Brain pericyte (primary cell): ENCODE data around the gene MXD4.
"Not testable (repeated sequence)": the region's sequence is repeated elsewhere in the genome, so short reads cannot be mapped to it uniquely, and the experiment has no call there.

Experiments
- DNase-seq: peaks from one replicate; pipeline ENCODE4 v3.0.0-alpha.2; 2012; ENCODE audit warnings: low read depth, low spot score

Gene MXD4

DNA sequence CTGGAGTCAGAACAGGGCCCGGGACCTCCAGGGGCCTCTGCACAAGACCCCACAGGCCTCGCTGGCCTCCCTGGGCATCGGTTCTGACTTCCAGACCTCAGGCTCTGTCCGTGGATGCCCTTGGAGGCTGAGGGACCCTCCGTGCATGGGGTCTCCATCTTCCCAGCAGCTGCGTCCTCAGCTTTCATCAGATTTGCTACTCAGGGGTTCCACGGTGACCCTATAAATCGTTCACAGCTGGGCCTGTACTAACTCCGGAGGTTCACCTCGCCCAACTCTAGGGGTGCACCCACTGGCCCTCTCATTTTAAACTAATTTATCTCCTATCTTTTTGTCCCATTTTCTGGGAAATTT lies 13.1 kb upstream of the MXD4 start:
- DNase-seq: not testable (repeated sequence)

GRCh38 chr4:2274320-2275043 lies 12.6 kb upstream of the MXD4 start:
- no peak for DNase-seq

DNA sequence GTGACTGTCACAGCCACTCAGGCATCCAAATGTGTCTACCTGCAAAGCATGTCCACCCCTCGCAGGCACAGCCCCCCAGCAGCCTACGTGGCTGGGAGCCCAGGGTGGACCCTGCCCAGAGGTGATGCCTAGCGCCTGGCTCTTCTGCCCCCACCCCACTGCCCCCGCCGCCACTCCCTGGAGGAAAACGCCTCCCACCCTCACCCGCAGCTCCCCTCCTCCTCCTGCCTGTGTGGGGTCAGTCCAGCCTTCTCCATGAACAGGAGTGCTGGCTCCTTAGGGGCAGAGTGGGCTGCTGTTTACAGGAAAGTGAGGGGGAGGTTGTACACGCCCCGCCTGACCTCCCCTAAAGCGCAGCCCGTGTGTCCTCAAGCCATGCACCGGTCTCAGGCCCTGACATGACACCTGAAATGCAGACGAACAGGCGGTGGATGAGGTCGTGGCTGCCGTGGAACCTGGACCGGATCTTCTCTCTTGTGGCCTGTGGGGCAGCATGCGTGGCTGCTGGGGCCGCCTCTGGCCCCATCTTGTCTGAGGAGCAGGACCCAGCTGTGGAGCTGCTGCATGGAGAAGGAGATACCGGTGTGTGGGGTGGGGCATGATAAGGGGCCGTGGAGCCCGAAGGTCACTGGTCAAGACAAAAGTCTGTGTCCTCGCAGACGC lies 11.9 kb upstream of the MXD4 start:
- no peak for DNase-seq

GRCh38 chr4:2273221-2273620 lies 11.3 kb upstream of the MXD4 start:
- no peak for DNase-seq

GRCh38 chr4:2272828-2273120 lies 10.9 kb upstream of the MXD4 start:
- DNase-seq: no peak

- no peak for DNase-seq
Measured at GRCh38 chr4:2272026-2272827, 10.3 kb upstream of the MXD4 start.

DNA sequence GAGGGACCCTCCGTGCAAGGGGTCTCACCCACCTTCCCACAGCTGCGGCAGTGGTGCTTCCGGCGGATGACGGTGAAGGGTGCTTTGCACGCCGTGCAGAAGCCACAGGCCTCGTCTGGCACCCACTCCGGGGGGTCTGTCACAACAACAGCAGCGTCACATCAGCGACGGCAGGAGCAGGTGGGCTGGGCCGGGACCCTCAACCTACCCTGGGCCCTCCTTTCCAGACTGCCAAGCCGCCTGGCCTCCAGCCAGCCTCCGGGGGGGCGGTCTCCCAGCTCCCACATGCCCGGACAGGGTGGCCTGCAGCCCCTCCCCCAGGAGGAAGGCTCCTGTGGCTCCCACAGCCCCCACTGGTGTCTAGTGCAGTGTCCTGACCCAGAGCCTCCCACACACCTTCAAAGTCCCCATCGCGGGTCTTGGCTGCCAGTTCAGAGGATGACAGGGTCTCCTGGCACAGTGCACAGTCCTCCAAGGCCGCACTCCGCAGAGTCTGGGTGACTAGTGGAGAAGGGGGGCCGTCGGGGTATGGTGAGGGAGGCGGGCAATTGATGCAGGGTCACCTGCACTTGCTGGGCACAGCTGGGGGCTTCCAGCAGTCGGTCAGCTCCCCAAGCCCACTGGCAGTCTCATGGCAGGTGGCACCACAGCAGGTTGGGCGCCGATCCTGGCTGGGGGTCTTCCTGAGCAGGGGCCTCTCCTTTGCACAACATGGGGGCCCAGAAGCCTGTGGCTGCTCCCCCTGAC lies 9.5 kb upstream of the MXD4 start:
- DNase-seq: no peak

DNA sequence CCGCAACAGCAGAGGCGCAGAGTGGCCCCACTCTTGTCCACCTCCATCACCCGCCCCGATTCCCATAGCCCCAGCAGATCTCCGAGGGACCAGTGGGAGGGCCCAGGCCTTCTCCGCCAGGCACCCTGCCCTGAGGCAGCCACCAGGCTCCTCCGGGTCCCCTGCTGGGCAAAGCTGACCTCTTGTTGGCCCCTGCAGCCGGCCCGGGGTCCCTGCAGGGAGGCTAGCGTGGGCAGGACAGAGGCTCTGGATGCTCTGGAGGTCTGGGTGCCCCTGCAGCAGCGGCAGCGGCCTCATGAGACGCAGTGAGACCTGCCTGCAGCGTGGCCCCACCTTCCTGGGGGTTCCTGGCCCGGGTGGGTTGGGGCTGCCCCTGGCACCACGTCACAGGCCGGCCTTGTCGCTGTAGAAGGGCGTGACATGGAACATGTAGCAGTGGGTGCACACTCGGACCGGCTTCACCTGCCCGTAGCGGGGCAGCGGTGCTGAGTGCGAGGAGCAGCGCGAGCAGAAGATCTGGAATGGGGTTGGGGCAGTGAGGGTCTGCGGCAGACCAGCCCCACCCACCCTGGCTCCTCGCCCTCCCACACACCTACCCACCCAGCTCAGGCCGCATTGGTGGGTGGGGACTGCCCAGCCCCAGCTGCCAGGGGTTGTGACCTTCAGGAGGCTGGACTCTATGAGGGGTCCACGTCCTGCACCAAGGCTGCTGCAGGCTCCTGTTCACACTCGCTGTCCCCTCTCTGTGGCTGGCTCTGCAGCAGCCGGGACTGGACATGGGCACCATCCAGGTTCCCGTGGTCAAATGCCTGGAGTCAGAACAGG lies 8.6 kb upstream of the MXD4 start:
- no peak for DNase-seq

GRCh38 chr4:2269618-2270163 lies 7.8 kb upstream of the MXD4 start:
- no peak for DNase-seq

GRCh38 chr4:2269206-2269531 lies 7.3 kb upstream of the MXD4 start:
- DNase-seq: no peak

GRCh38 chr4:2268357-2269205 lies 6.7 kb upstream of the MXD4 start:
- no peak for DNase-seq

- DNase-seq: no peak
Measured at GRCh38 chr4:2267841-2268240, 5.9 kb upstream of the MXD4 start.

- DNase-seq: no peak
Measured at GRCh38 chr4:2267320-2267811, 5.5 kb upstream of the MXD4 start.

DNA sequence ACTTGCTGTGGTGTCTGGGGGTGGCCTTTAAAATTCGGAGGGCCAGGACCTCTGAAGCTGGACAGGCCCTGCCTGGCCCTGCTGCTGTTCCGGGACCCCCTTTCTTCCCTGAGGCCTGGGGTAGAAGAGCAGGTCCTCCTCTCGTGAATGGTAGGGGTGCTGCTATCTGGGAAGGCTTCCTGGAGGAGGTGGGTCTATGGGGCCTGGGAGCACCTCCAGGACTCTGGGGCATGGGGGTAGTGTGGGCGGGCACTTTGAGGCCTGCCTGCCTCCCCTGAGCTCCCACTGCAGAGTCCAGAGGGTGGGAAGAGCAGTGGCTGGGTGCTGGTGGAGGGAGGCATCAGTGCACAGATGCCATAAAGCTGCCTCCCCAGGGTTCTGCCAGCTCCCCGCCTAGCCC lies 4.9 kb upstream of the MXD4 start:
- no peak for DNase-seq

- no peak for DNase-seq
Measured at GRCh38 chr4:2266181-2266580, 4.3 kb upstream of the MXD4 start.

- no peak for DNase-seq
Measured at GRCh38 chr4:2265113-2266110, 3.5 kb upstream of the MXD4 start.

DNA sequence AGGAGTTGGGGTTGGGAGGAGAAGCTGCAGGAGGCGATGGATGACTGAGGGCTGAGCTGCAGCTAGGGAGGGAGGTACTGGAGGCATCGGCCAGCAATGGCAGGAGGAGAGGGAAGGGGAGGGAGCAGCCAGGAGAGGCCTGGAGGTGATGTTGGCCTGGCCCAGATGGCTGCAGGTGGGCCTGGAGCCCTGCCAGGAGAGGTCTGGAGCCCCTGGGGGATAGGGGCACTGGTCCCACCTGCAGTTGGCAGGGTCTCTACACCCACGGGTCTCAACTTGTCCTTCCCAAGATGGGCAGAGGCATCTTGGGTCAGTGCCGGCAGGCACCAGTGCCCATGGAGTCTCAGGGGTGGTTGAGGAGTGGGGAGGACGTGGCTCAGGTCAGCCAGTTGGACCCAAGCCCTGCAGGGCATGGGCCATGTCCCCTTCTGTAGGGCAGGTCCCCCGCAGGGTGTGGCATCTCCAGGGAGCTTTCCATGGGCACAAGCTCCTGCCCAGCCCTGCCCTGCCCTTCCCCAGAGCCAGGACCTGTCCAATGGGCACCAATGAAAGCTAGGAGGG lies 2.7 kb upstream of the MXD4 start:
- no peak for DNase-seq

DNA sequence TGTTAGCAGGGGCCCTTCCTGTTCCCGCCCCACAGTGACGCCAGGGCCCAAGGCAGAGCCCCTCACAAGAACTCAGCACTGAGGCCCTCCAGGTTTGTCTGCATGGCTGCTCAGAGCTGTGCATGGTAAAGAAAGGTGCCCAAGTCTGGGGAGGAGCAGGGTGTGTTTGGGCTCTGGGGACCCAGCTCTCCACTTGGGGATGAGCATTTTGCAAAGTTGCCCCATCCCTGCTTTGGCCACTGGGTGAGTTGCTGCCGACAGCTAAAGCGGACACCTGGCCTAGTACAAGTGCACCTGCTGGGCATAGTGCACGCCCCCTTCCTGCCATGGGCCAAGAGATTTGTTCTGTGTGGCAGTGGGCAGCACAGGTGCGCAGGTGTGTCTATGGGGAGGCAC lies 2.0 kb upstream of the MXD4 start:
- DNase-seq: no peak

DNA sequence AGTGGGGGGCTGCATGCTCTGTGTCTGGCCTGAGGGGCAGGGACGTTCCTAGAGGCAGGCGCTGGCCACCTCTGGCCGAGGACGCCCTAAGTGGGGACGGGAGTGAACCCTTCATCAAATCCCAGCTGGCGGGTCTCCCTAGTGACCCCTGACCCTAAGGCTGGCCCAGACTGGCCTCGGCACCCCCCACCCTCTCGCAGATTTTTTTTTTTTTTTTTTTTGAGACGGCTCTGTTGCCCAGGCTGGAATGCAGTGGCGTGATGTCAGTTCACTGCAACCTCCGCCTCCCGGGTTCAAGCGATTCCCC lies 988 bp upstream of the MXD4 start:
- DNase-seq: no peak
